IPS-NIHi7 (cell line): ENCODE results near the gene GABRR2.
A peak's percentile ranks its signal among the peaks of the same experiment; 100 is the strongest.

Experiments
- DNase-seq: peaks from one replicate; pipeline ENCODE4 v3.0.0; 2012; ENCODE audit warnings: mixed read lengths; ENCODE audit errors: extremely low spot score

The GABRR2 gene

GRCh38 chr6:89315249-89315885 lies at the start of gene GABRR2:
Gene GABRR2 (minus strand): TSS chr6:89315299. CDS start chr6:89315165, 134 bp downstream.
- DNase-seq, result no peak

GRCh38 chr6:89364586-89364985 lies 49.5 kb upstream of the GABRR2 start:
- DNase-seq, result no peak

- DNase-seq, result no peak
Measured at GRCh38 chr6:89361171-89361570, 46.1 kb upstream of the GABRR2 start.

GRCh38 chr6:89360415-89360999 lies 45.4 kb upstream of the GABRR2 start:
- DNase-seq, result no peak

GRCh38 chr6:89359561-89359960 lies 44.5 kb upstream of the GABRR2 start:
- no peak for DNase-seq

GRCh38 chr6:89357390-89357789 lies 42.3 kb upstream of the GABRR2 start:
- DNase-seq, result no peak

GRCh38 chr6:89356642-89357170 lies 41.6 kb upstream of the GABRR2 start:
- no peak for DNase-seq

- no peak for DNase-seq
Measured at GRCh38 chr6:89355511-89356194, 40.6 kb upstream of the GABRR2 start.

- DNase-seq, result no peak
Measured at GRCh38 chr6:89353702-89354392, 38.7 kb upstream of the GABRR2 start.

GRCh38 chr6:89353118-89353556 lies 38.0 kb upstream of the GABRR2 start:
- DNase-seq, result no peak

- peak; percentile 86 for DNase-seq
Measured at GRCh38 chr6:89352278-89353117, 37.4 kb upstream of the GABRR2 start, which contains the start of gene UBE2J1. Gene UBE2J1 (minus strand): TSS chr6:89352722. CDS start chr6:89352569, 153 bp downstream.

GRCh38 chr6:89351671-89352277 lies 36.7 kb upstream of the GABRR2 start:
- DNase-seq, result no peak

- DNase-seq, result no peak
Measured at GRCh38 chr6:89350281-89350966, 35.3 kb upstream of the GABRR2 start.

- no peak for DNase-seq
Measured at GRCh38 chr6:89348372-89348771, 33.3 kb upstream of the GABRR2 start.

- DNase-seq, result no peak
Measured at GRCh38 chr6:89347825-89348224, 32.7 kb upstream of the GABRR2 start.

- peak; percentile 50 for DNase-seq
Measured at GRCh38 chr6:89346433-89346832, 31.3 kb upstream of the GABRR2 start.

GRCh38 chr6:89339565-89339964 lies 24.5 kb upstream of the GABRR2 start:
- DNase-seq, result no peak

GRCh38 chr6:89335164-89335563 lies 20.1 kb upstream of the GABRR2 start:
- DNase-seq, result no peak

- DNase-seq, result no peak
Measured at GRCh38 chr6:89330910-89331309, 15.8 kb upstream of the GABRR2 start.

- DNase-seq, result no peak
Measured at GRCh38 chr6:89328976-89329375, 13.9 kb upstream of the GABRR2 start.
